ENCODE data around the gene ANKRD63.
A peak's percentile ranks its signal among the peaks of the same experiment; 100 is the strongest.

ANKRD63 gene

DNA sequence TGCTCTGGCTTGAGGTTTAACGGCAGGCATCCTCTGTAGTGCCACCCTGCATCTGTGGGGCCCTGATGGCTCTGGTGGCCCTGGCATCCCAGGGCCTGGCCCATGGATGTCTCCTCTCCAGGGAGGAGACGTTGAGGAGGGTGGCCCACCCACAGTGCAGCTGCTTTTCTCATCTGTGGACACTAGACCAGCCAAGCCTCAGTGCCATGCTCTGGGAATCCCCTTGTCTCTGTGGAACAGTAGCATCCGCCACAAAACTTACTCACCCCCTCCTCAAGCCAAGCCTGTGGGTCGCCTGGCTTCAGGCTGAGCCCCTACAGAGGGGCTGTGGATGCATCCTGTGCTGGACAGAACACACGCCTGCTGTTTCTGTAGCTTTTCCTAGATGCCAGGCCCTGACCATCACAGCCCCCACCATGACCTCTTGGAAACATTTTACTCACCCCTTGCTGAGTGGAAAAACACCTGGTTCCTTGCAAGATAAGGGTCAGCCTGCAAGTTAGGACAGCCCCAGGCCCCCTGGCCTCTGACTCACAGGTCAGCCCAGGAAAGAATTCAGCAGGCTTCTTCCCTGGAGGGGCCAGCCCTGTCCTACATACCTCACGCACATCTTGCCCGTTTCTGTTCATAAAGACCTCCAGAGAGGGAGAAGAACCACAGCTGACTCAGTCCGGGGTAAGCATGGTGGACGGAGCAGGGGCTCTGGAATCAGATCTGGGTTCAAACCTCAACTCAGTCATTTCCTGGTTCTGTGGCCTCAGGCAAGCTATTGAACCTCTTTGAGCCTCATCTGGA is 25.0 kb downstream of the ANKRD63 start:
- no peak for DNase-seq

DNA sequence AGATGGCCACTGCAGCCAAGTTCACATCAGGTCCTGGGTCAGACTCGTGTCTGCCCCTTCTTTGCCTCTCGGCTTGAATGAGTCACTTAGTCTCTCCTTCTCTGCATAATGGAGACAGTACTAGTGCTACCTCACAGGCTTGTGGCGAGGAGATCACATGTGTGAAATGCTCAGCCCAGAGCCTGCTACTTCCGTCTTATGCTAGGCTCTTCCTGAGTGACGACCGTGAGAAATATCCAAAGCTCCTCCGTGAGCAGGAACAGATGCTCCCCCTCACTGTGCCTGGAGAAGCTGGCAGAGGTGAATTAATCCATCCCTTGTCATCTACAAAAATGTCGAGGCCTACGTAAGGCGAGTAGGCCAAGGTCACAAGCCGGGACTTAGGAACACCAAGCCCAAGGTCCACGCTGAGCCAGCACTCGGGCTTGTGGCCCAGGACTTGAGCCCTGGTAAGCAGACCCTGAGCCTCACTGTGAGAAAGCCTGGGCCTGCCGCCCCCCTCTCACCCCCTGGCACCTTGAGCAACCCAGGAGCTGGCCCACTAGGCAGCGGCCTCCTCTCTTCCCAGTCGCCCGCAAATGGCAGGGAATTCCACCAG is 26.1 kb downstream of the ANKRD63 start:
- peak; percentile 54 to 64 for DNase-seq

DNA sequence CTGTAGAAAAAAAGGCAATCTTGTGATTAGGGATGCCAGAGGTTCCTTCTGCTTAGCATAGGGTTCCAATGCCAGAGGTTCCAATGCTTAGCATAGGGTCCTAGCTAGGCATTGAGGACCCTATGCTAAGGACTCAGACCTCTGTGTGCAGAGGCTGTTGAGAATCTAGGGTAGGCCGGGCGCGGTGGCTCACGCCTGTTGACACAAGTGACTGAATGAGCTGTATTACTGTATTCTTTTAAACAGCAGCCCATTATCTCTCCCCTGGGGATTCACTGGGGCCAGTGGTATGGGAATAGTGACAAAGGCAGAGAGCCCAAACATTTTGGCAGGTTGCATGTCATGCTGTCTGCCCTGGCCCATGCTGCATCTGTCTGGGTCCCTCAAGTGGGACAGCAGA is 27.8 kb downstream of the ANKRD63 start:
- no peak for DNase-seq

DNA sequence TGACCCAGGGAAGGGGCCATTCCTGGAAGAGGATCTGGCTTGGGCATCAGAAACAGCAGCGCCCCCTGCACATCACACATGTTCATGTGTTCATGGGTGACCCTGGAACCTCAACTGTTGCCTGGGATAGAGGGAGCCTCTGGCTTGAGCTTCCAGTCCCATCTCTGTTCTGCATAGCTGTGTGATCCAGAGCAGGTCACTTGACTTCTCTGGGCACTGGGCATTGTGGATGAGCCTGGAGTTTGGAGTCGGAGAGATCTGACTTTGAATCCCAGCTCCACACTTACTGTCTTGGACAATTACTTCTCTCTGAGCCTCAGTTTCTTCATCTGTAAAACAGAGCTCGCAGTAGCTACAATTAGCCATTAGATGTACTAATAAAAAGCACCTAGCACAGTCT is 28.4 kb downstream of the ANKRD63 start:
- DNase-seq, result no peak

DNA sequence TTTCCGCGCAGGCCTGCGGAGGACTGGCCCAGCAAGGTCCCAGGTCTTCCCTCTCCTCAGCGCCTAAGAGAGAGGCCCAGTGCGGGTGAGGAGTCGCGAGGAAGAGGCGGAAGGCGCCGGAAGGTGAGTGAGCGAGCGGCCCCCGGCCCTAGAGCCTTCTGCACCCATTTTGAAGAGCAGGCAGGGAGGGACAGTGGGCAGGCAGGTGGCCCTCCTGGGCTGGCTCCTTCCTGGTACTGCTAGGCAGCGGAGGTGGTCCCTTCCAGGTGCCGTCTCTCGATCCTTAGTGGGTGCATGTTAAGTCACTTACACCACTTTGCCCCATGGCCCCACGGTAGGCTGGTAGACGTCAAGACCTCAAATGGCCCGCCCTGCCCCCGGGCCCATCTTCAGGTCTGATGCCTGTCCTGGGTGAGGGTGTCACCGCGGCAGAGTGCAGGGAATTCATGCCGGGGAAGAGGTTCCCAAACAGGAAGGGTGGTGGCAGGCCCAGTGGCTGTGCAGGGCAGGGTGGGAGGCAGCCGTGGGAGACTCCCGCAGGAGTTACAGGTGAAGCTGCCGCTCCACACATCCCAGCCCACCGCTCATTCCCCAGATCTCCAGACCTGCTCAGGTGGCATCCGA is 29.6 kb downstream of the ANKRD63 start:
- no peak for DNase-seq

DNA sequence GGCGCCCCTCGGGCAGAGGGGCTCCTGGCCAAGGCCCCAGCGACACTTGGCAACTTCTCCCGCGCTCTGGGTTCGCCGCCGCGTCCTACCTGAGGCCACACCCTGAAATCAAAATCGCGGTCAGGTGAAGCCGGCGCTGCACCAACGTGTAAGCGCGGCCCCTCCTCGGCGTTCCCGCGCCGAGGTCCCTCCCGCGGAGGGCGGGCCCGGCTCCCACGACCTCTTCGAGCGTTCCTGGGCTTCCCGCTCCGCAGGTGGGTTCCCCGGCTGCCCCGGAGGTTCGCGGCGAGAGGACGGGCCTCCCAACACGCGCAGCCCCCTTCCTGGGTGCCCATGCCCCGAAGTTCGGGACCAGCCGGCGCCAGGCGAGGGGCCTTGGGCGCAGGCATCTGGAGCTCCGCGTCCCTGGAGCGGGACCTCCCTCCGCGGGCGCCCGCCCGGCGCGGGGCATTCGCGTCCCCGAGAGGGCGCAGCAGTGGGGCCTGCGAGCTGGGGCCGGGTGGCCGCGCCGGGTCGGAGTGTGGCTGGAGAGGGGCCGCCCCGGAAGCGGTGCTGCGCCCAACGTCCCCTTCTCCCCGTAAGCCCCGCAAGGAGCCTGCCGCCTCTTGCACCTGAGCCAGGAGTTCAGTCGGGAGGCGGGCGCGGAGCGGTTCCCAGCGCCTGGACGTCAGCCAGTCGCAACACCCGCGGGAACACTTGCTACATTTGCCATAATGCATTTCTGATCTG is 30.3 kb downstream of the ANKRD63 start:
- DNase-seq, result peak in 1 of 2 donors; percentile 28

DNA sequence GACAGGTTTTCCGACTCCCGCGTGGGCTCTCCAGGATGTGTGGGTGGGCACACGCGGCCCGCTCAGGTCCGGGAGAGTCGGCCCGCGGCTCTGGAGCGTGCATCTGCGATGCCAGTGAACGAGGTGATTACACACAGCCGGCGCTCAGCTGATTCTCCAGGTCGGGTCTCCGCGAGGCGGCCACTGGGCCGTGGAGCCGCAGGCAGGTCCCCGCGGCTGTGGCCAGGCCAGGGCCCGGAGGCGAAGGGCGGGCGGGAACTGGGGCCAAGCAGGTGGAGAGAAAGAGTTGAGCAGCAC is 30.8 kb downstream of the ANKRD63 start:
- no peak for DNase-seq

DNA sequence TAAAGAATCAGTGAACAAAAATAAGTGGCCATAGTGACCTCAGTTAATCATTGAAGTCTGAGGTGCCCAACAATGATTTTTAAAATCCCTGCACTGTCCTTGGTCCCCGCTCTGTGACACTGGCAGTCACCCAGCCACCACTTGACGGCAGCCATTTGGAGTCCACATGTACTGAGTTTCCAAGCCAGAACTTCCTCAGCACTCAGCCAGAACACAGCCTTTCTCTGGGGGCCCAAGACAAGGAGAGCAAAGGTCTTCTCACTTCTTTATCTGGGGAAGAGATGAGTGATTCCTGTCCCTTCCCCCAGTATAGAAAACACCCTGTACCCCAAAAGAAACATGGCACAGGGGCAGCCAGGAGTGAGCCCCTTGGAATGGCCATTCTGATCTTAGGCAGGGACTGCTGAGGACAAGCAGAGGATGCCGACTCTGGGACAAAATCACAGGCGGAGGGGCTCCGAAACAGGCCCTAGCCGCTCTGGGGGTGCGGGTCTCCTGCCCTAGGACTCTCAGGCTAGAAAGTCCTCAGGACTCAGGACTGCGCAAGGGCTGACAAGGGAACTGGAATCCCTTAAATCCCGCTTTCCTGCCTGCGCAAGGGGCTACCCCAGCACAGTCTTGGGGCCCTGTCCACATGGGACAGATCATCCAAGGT is 31.3 kb downstream of the ANKRD63 start:
- no peak for DNase-seq

DNA sequence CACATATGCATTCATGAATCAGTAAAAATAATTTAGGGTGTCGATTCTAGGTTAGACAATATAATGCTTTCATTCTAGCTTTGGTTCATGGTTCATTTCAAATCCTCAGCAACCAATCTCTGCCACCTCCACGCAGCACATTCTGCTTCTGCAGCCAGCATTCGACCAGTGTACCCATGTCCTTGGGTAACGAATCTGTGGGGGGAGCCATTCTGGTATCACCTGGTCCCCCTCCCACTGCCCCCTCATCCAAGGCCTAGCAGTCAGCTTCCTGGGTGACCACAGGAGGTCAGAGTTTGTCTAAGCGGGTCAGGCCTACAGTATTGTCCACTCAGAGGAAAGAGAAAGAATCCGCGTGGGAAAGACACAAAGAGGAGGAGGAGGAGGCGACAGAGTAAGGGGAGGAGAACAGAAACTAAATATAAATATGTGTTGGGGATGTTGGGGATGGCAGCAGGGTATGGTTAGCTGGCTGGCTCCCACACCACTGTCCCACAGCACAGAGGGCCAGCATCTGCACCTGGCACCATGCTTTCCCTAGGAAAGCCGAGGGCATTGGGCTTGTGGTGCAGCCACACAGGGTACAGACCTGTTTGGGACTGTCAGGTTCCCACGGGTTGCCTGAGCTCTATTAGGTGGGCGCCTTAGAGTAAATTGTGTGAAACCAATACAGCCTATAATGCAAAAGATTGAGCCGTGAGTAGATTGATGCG is 31.9 kb downstream of the ANKRD63 start:
- DNase-seq, result no peak

DNA sequence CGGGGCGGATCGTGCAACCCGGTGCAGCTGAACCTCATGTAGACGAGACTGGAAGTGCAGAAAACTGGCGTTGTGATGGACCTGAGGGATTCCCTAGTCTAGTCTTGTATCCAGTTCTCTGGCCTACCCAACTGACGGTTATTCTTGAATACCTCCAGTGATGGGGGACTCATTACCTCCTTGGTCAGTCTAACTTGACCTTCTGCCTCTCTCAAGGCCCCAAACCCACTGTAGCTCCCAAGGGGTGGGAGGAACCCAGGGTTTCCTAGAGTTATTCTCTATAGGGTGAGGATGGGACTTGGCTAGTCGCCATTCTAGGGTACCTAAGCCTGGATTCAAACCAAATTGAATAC is 32.6 kb downstream of the ANKRD63 start:
- no peak for DNase-seq

DNA sequence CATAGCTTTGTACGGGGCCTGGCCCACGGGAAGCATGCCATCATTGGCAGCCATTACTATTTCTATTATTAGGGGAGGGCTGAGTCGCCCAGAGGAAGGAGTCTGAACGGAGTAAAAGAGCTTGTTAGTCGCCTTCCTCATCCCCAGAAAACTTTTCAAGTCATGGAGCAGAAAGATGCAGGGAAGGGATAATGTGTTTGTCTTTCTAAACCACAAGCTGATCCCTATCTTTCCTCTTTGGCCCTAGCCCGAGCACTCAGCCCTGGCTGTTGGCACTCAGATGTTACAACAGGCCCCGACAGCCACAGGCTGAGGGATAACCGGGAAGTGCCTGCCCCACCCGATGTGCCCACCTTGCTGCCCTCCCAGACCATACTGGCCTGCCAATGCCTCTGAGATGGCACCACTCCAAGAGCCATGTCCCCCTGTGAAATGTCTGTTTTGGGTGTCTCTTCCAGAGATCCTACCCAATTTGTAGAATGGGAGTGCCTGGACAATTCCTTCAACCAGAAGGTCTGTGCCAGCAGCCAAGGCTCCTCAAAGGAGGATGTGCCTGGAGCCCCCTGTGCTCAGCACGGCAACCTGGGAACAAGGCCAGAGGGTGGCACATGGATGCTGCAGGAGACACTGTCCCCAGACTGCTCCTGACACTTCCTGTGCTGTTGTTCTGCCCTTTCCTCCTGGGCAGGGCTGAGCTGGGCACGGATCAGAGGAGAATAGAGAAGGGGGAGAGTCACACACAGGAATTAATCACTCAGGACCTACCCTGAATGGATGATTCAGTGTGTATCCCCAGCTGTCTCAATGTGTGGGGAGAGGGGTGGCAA is 33.2 kb downstream of the ANKRD63 start:
- DNase-seq, result no peak

DNA sequence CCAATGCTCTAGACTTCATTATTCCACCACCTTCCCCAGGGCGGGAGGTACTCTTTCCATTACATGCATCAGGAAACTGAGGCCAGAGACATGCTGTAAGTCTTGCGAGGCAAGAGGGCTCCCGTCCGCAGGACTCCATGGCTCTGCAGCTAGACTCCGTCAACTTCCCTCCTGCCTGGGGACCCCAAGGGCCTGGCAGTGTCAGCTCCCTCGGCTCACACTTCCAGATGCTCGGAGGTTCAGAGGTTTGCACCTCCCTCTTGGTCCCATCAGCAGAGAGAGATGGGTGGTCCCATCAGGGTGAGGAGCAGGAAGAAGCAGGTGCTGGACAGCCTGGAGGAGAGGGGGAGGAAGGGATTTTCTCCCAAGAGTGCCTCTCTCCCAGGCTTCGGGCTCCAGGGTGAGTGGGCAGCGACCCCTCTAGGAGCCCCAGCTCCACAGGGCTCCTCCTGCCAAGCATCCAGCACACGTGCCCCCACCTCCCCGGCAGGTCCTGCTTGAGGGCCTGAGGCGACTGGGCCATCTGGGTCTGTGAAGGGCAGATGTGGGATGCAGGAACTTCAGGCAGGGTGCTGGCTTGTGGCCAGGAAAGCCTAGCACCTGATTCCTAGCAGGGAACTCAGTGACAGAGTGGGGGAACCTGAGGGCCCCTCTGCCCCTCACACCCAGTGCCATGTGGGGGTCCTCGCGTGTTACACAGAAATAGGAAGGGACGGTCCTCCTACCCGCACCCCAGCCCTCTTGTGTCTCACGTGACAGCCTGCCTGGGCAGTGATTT is 34.7 kb downstream of the ANKRD63 start:
- DNase-seq, result no peak

DNA sequence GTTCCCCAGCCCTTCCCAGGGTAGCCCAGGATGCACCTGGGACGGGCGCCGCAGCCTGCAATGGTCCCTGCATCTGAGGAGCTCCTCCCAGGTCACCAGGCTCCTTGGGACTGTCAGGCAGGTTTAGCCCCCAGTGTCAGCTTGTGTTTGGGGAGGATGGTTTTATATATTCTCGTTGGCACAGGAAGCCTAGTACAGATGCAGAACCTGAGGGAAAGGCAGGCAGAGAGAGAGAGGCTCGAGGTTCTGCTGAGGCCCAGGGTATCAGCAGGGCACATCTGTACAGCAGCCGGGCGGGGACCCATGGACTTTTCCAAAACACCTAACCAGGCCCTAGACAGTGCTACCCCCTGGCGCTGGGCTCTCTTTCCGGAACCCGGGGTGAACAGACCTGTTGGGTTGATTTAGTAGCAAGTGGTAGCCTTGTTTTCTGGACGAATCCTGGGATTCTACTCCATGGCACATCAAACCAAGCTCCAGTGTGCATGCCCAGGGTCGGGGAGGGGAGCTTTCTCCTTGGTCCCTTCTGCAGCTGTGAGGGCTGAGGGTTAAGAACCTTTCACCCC is 35.4 kb downstream of the ANKRD63 start:
- DNase-seq, result no peak

DNA sequence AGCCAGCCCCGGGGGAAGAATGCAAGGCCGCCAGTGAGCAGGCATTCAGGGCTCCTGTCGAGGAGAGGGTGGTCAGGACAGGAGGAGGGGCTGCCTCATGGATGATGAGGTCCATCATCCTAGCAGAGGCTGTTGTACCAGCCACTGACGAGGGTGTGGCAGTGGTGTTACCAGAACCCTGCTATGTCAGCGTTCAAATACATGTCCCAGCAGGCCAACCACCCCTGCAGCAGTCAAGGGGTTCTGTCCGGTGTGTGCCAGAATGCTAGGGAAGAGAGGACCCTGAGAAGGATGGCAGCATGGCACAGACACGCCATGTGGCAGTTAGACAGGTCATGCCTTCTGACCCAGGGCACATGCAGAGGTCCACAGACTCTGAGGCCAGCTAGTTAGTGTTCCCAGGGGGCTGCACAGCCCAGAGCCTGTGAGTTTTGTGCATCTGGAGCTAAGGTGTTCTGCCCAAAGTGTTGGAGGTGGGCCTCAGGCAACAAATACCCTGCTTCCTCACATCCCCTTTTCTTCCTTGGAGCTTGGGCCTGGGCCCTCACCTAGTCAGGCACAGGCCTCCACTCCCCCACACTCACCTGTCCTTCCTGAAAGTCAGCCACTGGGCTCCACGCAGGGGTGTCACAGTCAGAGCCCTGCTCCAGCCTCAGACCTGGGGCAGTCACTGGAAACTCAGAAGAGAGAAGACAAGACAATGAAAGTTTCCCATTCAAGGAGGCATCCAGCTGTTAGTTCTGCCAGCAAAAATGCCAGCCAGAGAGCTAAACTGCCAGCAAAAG is 36.2 kb downstream of the ANKRD63 start:
- DNase-seq, result no peak

DNA sequence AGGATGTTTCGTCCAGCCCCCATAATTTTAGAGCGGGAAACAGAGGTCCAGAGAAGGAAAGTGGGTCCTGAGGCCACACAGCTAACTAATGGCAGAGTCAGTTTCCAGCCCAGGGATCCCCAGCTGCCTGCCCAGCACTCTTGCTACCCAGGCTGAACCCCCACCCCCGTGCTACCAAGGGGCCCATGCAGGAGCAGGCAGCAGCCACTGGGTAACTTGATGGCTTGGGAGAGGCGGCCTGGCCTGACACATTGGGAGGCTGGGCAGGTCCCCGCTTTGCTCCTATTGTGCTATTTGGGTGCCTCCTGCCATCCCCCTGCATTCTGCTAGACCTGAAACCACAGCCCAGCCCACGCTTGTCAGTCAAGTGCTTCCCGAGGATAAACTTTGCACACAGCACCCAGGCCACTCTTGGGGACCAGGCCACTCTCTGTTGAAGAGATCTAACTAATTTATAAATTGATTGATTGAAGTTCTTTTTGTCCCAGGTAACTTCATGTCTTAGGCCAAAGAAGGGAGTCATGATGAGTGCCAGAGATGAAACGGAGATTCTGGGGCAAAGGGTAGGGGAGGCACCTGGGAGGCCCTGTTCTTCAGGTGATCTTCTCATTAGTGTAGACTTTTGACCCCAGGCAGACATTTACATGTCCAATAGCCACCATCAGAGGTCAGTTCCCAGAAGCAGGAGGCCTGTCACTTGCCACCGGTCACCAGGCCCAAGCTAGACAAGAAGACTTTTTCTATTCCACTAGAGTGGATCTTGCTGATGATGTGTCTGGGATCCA is 37.0 kb downstream of the ANKRD63 start:
- DNase-seq, result no peak

DNA sequence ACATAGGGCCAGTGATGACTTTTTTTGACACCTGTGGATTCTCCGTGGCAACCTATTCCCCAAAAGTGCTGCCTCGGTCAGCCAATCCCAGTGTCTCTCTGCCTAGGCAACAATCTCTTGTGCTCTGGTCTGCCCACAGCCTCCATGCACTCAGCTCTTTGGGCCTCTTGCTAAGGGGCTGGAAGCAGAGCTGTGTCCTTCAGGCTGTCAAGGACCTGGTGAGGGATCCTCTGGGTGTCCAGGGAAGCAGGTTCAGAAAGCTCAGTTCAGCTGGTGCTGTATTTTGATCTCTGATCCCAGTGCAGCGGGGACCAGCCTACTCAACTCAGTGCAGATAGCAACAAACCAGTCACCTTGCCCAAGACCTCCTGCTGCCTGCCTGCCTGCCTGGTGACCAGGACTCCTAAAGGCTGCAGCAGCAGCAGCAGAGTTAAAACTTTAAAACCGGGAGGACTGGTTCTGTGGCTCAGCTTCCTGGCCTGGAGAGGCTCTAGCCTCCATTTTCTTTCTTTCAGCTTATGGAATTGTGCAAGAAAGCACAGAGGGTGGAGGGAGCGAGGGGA is 37.8 kb downstream of the ANKRD63 start:
- no peak for DNase-seq

DNA sequence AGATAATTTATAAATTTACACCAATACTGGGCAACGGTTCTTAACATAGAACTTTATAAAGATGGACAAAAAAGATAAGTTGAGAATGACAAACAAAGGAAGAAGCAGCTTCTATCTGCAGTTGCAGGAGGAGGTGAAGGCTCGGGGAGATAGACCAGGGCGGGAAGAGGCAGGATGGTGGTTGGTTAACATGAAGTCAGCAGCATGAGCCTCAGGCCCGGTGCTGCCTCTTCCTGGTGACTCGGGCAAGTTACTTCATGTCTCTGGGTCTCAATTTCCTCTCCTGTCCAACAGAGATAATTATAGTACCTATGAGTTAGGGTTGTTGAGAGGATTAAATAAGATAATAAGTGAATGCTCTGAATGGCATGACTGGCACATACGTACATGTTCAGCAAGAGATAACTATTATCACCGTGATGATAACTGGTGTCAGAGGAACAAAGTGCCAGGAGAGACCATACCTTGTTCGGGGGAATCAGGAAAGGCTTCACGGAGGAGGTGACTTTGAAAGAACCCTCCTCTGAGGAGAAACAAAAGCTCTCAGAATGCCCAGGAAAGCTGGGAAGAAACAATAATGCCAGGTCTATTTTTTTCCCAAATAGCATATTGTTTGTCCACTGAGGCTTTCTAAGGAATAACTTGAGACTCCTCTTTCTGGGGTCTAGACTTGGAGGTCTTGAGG is 39.6 kb downstream of the ANKRD63 start:
- no peak for DNase-seq

DNA sequence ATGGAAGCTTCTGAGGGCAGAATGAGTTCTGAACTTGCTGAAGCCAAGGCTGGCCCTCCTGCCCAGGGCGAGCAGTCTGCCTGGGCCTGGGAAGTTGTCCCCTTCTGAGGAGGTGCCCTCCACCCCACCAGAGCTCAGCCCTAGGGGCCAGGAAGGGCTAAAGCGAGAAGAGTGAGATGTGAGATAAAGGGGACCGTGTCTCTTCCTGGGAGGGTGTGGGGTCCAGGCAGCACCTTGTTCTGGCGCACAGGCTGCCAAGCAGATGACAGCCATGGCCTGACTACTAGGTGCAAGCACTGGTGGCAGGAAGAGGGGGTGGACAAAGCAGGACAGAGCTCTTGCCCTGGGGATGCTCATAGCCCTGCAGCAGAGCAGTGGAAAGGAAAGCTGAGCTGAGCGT is 40.3 kb downstream of the ANKRD63 start:
- DNase-seq, result no peak

All from inflammatory macrophage (primary cell).